ENCODE measurements around the gene PUSL1.

PUSL1 gene

DNA sequence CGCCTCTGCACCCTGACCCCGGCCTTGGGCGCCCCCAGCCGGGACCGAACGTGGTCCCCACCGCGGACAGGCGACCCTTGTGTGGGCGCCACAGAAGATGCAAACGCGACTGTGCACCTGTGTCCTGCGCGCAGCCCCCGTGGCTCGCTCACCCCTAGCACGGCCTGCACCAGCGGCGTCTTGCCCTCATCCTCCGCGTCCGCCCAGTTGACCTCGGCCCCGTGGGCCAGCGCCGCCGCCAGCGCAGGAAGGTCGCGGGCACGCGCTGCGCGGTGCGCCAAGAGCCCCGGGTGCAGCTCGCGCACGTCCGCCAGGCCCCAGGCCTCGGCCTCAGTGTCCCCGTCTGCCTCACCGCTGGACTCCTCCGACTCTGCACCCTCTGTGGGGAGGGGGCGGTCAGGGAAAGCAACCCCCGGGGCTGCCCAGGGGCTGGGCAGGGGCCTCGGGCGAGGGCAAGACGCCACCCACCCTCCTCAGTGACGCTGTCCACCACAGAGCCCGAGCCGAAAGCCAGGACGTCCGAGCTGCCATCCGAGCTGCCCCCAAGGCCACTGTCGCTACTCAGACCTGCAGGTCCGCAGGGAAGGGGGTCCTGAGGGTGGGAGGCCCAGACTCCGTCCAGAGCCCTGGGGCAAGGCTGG, 14.0 kb upstream of the PUSL1 start:
- in situ Hi-C loops (cut with MboI; ENCODE audit: low sequenced_read_pairs) = no loop called here

DNA sequence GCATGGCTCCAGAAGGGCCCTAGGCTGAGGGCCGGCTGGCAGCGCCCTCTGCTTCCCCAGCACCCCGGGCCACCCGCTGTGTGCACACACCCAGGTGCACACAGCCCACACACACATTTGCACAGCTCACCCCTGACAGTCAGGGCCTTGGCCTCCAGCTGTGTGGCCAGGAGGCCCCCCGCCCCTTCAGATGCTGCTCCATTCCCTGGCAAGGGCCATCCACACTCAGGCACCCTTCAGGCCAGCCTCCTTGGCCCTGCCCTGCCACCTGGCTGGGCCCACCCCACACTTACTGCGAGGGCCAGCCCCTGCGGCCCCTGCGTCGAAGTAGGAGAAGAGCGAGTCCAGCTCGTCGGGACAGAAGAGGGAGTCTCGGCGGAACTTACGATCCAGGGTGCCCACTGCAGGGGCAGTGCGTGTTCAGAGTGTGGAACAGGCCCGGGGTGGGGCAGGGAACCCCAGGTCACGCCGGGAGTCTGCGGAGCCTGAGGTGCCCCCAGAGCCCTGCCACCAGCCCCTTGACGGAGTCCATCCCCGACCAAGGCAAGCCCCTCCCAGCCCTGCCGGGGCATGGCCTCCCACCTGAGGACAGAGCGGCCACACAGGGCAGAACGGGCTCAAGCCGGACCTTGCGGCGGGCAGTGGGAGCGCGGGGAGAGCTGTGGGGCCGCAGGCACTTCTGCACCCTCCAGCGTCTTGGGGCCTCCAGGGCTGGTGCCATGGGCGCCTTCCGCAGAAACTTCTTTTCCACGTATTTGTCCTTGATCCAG, 13.1 kb upstream of the PUSL1 start:
- in situ Hi-C loops (cut with MboI; ENCODE audit: low sequenced_read_pairs) = no loop called here

DNA sequence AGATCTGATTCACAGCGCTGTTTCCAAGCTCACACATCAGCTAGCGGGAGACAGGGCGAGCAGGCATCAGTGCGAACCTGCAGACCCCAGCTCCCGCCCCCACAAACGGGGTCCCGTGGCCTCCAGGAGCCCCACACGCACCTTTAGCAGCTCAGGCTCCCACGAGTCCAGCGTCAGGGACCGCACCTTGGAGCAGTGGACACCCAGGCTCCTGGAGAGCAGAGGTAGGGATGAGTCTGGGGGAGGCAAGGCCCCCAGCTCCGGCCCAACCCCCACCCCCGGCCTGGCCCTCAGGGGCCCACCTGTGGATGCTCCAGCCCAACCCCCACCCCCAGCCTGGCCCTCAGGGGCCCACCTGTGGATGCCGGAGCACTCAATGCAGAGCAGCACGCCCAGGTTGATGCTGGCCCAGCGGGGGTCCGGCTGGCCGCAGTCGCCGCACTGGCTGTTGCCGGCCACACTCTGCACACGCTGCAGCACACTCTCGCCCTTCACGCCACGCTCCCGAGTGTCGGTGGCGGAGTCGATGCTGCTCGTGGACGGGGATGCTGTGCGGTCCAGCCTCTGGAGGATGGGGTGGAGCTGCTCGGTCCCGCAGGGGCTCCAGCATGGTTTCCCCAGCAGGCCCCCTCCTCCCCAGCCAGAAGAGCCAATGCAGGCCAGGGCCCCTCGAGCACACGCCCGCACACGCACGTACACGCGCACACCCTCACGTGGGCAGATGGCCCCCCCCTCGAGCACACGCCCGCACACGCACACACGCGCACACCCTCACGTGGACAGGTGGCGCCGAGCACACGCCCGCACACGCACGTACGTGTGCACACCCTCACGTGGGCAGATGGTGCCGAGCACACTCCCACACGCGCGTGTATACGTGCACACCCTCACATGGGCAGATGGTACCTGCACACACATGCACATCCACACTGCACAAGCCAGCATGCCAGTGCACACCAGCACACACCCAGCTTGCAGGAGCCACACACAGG, 12.0 kb upstream of the PUSL1 start:
- in situ Hi-C loops (cut with MboI; ENCODE audit: low sequenced_read_pairs) = no loop called here

DNA sequence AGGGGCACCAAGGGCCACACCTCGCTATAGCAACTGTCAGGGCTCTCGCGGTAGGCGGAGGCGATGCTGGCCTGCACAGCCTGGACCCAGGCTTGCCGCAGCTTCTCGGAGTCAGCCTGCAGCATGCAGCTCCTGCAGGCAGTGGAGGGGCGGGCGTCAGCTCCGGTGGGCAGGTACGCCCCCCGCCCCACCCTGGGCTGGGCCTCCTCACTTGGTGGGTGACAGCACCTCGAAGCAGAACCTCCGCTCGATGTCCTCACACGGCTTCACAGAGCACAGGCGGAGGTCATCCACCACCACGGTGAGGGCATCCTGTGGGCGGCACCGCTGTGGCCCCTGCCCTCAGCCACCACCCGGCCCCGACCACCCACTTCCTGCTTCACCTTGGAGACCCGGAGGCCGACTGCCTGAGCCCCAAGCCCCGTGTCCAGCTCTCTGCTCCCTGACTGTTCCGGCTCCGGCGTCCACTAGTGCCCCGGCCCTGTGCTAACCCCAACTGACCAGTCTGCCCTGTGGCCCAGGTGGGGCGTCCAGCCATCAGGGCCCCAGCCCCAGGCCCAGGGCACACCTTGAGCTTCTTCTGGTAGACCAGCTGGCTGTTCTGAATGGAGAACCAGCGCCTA, 10.5 kb upstream of the PUSL1 start:
- in situ Hi-C loops (cut with MboI; ENCODE audit: low sequenced_read_pairs) = no loop called here

DNA sequence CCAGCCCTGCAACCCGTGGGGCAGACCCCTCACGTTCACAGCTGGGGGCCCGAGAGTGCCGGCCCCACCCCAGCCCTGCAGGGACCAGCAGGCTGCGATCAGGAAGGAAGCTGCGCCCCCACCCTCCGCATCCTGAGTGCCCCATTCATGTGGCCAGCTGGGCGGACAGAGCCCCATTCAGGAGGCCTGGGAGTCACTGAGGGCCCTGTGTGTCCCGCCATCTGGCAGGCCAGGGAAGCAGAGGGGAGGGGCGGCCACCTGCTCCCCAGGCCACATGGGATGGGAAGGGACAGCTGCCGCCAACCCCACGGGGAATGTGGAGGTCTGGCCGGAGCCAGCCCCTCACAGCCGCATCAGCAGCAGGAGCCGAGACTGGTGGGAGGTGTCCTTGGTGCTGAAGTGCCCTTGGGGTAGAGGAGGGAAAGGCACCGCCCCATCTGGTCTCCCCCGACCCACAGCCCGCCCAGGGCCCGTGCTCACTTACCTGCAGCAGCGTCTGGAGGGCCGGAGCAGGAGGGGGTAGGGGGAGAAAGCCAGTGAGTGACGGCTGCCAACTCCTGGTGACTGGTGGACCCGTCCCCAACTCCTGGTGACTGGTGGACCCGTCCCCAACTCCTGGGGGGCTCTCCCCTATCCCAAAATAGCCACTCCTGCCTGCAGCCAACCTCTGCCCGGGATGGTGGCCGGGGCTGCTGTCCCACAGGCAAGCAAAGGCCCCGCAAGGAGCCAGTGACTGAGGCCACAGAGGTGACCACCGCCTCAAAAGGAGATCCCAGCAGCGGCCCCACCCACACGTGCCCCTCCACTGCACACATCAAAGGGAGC, 9.3 kb upstream of the PUSL1 start:
- in situ Hi-C loops (cut with MboI; ENCODE audit: low sequenced_read_pairs) = no loop called here

DNA sequence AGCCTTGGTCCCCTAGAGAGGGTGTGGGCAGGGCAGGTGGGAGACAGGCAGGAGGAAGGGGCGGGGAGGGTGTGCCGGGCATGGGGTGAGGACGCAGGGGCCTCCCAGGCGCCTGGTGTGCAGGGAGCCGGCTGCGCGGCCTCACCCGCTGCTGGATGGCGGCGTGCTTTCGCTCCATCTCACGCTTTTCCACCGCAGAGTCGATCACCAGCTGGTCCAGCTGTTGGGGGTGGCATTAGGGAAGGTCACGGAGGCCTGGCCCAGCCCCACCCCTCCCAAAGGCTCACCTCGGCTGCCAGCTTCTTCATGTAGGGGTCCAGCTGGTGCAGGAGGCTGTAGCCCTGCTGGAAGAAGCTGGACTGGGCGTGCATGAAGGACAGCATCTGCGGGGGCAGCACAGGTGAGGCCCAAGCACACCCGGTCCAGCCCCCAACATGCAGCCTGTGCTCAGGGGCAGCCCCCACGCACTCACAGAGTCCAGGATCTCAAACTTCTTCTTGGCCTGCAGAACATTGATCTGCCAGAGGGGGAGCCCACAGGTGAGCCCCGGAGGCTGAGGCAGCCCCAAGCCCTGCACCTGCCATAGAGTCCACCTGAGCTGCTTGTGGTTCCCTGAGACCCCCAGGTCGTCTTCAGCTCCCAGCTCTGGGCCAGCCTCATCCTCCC, 8.6 kb upstream of the PUSL1 start:
- in situ Hi-C loops (cut with MboI; ENCODE audit: low sequenced_read_pairs) = no loop called here

DNA sequence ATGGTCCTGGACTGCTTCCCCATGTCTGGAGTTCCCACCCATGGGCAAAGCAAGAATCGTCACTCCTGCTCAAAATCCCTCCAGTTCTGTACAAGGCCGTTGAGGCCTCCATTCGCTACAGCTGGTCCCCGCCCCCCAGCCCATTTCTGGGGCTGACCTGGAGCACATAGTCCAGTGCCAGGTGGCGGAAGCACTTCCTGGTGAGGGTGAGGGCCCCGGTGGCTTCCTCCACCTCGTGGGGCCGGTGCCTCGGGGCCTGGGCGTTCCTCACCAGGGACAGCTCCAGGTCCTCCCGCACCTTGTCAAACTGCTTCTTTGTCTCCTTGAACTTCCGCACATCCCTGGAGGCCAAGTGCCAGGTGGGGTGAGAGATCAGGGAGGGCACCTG, 8.1 kb upstream of the PUSL1 start:
- in situ Hi-C loops (cut with MboI; ENCODE audit: low sequenced_read_pairs) = no loop called here

DNA sequence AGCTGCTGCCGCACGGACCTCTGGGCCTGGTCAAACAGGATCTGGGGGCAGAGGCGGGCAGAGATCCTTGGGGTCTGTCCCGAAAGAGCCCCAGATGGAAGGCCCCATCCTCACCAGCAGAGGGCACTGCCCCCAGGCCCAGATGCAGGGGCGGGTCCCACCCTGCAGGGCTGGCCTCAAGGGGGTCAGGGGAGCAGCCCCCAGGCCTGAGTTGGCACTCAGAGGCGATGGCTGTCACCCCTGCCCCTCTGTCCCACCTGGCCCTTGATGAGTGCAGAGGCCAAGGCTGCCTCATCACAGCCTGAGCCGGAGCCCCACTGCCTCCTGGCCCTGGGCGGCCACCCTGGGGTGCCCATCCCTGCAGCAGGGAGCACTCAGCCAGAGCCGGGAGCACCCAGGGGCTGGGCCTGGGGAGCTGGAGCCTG, 6.4 kb upstream of the PUSL1 start:
- in situ Hi-C loops (cut with MboI; ENCODE audit: low sequenced_read_pairs) = no loop called here

DNA sequence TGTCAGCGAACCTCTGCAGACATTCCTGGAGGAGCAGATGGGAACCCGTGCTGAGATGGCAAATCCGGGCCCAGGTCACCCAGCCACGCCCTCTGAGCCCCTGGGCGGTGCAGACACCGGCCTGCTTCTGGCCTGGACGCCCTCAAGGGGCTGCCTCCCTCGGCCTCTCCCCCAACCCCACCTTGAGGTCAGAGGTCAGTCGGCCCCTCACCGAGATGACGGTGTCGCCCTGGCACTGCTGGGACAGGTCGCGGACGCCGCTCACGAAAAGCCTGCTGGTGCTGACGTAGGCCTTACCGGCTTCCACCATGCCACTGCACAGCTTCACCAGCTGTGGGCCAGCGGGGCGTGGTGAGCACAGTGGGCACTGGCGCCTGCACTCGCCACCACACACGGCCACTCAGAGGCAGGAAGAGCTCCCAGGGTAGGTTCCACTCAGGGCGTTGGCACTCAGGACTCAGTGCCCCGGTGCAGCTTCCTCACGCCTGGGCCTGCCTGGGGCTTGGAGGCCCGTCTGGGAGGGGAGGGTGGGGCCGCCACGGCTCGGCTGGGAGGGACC, 5.4 kb upstream of the PUSL1 start:
- in situ Hi-C loops (cut with MboI; ENCODE audit: low sequenced_read_pairs) = no loop called here

DNA sequence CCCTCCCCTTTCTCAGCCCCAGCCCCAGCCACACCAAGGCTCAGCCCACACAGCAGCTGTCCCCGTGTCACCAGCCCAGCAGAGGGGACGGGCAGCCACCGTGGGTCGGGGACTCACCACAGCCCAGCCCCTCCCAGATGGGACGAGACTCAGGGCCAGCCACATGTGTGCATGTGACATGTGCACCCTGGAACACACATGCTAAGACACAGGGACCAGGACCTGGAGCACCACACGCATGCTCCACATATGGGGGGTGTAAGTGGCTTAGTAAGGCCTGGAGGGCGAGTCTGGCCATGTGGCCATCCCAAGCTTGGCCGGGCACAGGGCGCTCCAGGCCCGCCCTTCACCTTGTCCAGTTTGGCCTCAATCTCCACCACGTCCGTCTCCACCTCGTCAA, 4.7 kb upstream of the PUSL1 start:
- in situ Hi-C loops (cut with MboI; ENCODE audit: low sequenced_read_pairs) = no loop called here

DNA sequence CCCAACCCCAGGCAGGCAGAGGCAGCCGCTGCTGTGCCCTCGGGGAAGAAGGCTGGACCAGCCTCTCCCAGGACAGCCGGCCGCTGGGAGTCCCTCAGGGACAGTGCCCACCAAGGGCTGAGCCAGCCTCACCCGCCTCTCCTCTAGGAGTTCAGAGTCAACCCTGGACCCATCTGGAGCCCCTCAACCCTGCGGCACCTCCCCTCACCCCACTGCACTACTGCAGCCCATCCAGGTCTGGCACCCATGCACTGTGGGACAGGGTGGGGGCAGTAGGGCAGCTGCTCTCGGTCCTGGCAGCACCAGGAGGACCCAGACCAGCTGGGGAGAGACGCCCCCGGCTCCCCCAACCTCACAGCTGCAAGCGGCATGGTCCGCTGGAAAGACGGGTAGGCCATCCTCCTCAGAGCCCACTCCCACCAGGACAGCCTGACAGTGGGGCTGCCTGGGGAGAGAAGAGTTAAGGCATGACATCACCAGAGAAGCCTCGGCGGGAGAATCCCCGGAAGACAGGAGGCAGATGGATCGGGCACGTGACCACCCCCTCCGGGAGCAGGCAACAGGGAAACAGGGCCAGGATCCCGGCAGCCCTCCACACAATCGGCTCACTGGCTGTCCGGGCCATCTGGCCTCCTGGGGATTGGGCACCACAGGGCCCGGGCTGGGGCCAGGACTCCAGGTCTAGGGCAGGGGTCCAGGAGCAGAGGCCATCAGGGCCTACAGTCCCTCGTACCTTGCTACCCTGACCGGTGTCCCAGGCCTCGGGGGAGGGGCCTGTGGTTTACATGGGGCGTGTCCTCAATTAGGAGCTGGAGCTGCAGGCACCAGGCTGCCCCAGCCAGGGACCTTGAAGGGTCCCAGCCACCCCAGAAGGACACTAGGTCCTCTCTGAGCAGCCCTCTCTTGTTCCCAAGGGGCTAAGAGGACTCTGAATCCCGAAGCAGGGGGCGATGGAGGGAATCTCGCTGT, 3.8 kb upstream of the PUSL1 start:
- in situ Hi-C loops (cut with MboI; ENCODE audit: low sequenced_read_pairs) = no loop called here

DNA sequence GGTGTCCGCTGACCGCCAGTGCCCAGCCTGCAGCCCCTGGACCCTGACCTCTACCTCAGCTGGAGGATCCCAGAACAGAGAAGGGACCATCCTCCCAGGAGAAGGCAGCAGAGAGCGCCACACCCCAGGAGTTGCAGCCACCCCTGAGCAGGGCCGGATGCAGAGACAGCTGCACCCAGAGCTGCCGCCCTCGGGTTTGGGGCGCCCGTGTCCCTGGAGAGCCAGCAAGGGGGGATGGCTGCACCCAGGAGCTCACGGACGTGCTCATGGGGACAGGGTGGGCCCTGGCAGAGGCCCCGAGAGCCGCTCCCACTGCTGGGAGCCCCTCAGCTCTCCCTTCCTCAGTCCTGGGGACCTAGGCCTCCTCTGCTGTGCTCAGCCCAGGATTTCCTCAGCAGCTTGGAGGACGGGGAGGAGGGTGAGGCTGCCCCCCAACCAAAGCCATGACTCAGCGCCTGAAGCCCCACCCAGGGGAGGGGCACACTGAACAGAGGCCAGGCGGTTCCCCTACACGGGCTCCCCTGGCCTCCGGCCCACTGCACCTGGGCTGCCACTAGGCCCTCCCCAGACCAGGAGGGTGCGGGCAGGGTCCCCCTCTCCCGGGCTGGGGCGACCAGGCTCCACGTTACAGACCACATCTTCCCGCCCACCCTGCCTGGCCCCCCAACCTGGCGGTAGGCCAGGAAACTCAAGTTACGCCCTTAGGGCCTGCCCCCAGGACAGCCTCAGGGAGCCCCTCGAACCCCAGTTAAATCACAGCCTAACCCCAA, 2.9 kb upstream of the PUSL1 start:
- in situ Hi-C loops (cut with MboI; ENCODE audit: low sequenced_read_pairs) = no loop called here

DNA sequence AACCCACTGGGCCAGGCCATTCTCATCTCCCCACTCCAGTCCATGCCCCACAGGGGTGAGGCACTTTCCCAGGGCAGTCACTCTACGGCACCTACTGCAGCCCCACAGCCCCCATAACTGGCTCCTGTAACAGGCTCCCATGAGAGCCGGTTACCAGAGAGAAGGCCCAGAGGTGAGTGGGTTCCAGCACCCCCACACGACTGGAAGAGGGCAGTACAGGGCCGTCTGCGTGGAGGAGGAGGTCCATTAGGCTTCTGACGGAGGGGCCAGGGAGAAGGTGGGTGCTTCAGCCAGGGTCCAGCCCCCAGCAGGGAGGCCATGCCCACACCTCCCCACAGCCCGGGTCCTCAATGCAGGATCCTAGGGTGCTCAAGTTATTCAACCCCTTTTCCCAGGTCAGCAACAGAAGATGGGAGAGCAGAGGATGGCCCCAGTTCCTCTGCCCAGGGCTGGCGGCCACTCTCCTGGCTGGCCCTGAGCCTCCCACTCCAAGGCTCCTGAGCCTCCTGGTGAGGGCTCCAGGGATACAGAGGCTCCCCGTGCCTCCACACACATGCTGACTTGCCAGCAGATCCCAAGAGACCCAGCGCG, 2.2 kb upstream of the PUSL1 start:
- in situ Hi-C loops (cut with MboI; ENCODE audit: low sequenced_read_pairs) = no loop called here

DNA sequence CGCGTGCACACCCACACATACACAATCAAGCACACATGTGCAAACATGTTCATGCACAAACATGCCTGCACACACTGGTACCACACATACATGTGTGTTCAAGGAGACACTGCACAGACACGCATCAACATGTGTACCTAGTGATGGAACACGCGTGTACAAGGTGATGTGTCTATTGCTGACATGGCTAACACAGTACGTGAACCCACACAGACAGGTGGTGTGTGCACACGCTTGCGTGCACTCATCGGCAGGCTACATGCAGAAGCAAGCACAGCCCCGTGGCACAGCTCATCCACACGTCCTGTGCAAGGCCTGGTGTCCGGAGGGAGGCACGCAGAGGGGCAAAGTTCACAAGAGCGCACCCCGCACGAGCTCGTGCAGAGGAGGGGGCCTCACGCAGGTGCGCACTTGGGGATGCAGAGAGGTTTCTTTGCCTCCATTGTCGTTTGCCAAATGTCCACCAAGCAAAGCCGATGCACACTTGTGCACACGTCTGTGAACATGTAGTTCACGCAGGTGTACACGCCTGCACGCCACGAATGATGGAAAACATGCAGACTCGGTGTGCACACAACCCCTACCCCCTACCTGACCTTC, 1.6 kb upstream of the PUSL1 start:
- in situ Hi-C loops (cut with MboI; ENCODE audit: low sequenced_read_pairs) = no loop called here

DNA sequence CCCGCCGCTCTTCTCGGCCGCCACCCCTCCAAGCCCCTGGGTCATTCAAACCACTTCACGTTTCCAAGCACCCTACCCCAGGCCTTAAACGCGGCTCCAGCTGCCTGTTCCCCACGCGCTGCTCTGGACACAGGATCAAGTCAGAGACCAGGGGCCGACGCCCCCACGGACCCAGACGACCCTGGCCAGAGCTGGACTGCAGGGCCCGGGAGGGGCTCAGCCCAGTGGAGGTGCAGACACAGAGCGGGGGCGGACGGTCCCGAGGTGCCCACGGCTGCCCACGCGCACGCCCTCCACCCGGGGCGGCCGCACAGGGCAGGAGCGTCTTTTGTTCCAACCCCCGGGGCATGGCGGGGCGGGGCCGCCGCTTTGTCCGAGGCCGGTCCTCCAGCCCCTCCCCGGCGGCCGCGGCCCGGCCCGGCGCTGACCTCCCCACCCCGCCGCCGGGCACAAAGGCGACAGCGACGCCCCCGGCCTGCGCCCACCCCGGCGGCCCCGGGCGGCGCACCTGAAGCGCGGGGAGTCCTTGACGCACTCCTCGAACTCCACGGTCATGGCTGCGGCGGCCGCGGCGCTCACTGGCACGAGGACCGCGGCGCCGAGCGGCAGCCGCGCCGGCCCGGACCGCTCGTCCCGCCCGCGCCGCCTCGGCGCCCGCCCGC, 1.0 kb upstream of the PUSL1 start:
- in situ Hi-C loops (cut with MboI; ENCODE audit: low sequenced_read_pairs) = no loop called here

DNA sequence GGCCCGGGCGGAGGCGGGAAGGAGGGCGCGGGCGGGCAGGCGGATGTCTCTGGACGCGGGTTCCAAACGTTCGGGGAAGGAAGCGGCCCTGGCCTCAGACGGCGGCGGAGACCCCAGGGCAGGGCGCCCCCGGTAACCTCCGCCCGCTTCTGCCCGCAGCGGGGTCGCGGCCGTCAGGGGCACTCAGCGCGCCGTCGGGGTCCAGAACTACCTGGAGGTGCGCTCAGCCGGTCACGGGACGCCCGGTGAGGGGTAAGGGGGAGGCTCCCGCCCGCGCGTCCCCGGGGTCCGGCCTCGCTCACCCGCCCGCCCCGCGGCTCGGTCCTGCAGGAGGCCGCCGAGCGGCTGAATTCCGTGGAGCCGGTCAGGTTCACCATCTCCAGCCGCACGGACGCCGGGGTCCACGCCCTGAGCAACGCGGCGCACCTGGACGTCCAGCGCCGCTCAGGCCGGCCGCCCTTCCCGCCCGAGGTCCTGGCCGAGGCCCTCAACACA, 406 bp downstream of the PUSL1 start:
- in situ Hi-C loops (cut with MboI; ENCODE audit: low sequenced_read_pairs) = no loop called here

All from HL-60/S4 treated with phorbol 12-myristate 13-acetate at 8.2 ng/mL for 4 days and 3 days (cell line).